Adrenal gland (tissue), 12 donors: Measurements from ENCODE around the gene PDLIM4. TPM values are rescaled to one million over a fixed set of nuclear protein-coding genes. Genes with fewer than 3 reads are reported as not detected.

Source experiments
- DNase-seq, 7 donors: peaks; one replicate each; pipeline ENCODE4 v3.0.0-alpha.2; 2019 to 2020
- H3K27ac ChIP-seq, 5 donors: fragments of 200-600 bp; sonication (generic) in 4 of 5; 1 replicate in 3 of 5; 2 replicates in 2 of 5; pipeline versions ENCODE4 v1.5.1 to v1.8.0; 2016 to 2020; ENCODE audit warnings: mild to moderate bottlenecking in 1 of 5
- H3K27me3 ChIP-seq: fragments of 200-600 bp; 2 replicates; pipeline ENCODE4 v1.8.0; 2021
- H3K36me3 ChIP-seq, 2 donors: fragments of 200-600 bp; replicated peaks in 1 of 2; 1 replicate in 1 of 2; 2 replicates in 1 of 2; pipeline versions ENCODE4 v1.5.1 to v1.8.0; 2018 to 2022
- H3K4me1 ChIP-seq, 2 donors: fragments of 200-600 bp; replicated peaks in 1 of 2; 1 replicate in 1 of 2; 2 replicates in 1 of 2; pipeline versions ENCODE4 v1.5.1 to v1.8.0; 2018 to 2021
- H3K4me3 ChIP-seq, 4 donors: fragments of 200-600 bp; sonication (generic) in 3 of 4; one replicate each; pipeline ENCODE4 v1.5.1; 2016 to 2018
- H3K9me3 ChIP-seq, 3 donors: fragments of 200-600 bp; sonication (generic) in 1 of 3; replicated peaks in 1 of 3; 1 replicate in 2 of 3; 2 replicates in 1 of 3; pipeline versions ENCODE4 v1.5.1 to v1.8.0; 2016 to 2021
- CTCF ChIP-seq, 6 experiments: fragments of 450-650 bp in 4 of 6; fragments of 200-600 bp in 2 of 6; sonication (generic) in 1 of 6; IDR thresholded peaks; 1 replicate in 5 of 6; 2 replicates in 1 of 6; pipeline versions ENCODE4 v1.5.1 to v1.8.0; 2016 to 2021; ENCODE audit warnings: antibody characterized with exemption in 6 of 6, mild to moderate bottlenecking in 2 of 6, moderate library complexity in 1 of 6
- POLR2A ChIP-seq, 2 donors: fragments of 450-650 bp; IDR thresholded peaks; one replicate each; pipeline ENCODE4 v1.6.1; 2017; ENCODE audit warnings: antibody characterized with exemption in 2 of 2, mild to moderate bottlenecking in 2 of 2, moderate library complexity in 1 of 2
- WGBS, 4 donors: extraction: QIAGEN DNeasy Blood & Tissue Kit in 2 of 4; methylation state at CpG; one replicate each; pipeline versions ENCODE4 v1.1.5 to v1.1.7; 2013 to 2017; 5-methylcytosine and 5-hydroxymethylcytosine counted together
- intact Hi-C, 2 donors: fragments of 100-400 bp; cut with DNase I; formaldehyde crosslinking; loops; one replicate each; pipeline versions ENCODE4 v1.14.1 to v1.15.0; 2022 to 2023
- polyA plus RNA-seq, 3 donors: library from polyadenylated mRNA; stranded (reverse); fragments of 200-250 nt in 2 of 3; fragments of 350-450 nt in 1 of 3; fragmentation: Illumina TruSeq in 1 of 3; extraction: RNeasy Lipid Tissue Mini Kit (QIAGEN cat#74804) in 1 of 3; gene quantifications; one replicate each; pipeline ENCODE4 v1.2.3, GENCODE V29; 2013 to 2014
- total RNA-seq, 9 donors: library from RNA; depleted of rRNA in 4 of 9; stranded (reverse); fragments of >200 nt in 4 of 9; fragments of 120-200 nt in 1 of 9; fragmentation: NEBNext Ultra II Directional in 1 of 9; extraction: Animal tissue kit (Norgen Biotek cat#: 25700) in 1 of 9; gene quantifications; one replicate each; pipeline versions ENCODE4 v1.1.0 to v1.2.4, GENCODE V29; 2013 to 2023
- donor health status: healthy with polysubstance abuse.
- donor health status: Bipolar disorder and iron deficiency.
- donor health status: DM: yes; HTN: yes; CAD: no.
- donor health status: DM: no; HTN: no; CAD: no.
- donor health status: DM: no; HTN: no; CAD: no.
- donor health status: DM: yes; HTN: yes; CAD: no.

The PDLIM4 gene
- total and polyA plus RNA-seq, 12 donors = 0.87 to 20.2 (median 4.3) TPM

- TF ChIP-seq CTCF (IDR thresholded peaks at IDR 0.05) (no peak), POLR2A (IDR thresholded peaks at IDR 0.05) (no peak)
- Histone ChIP-seq H3K36me3 (no peaks in the 10 kb centered on the region), H3K27ac (peak overlapping the region in 1 of 5 donors; percentile 55), H3K27me3 (no peaks in the 10 kb centered on the region), H3K9me3 (no peaks in the 10 kb centered on the region), H3K4me3 (no peak overlapping the region), H3K4me1 (peaks cover 0 to 1% of the 10 kb centered on the region in 2 donors)
- peak in 1 of 7 donors; percentile 65 for DNase-seq
- 73 to 93% (median 77%) methylated on average over 3 to 6 of the region's 6 CpGs for WGBS, 4 donors
- intact Hi-C loops = no loop called here
These were observed 43.3 kb downstream of the PDLIM4 start for GRCh38 chr5:132300577-132301343.

- H3K27ac ChIP-seq = peak overlapping the region in 1 of 5 donors; percentile 55
These were observed 44.1 kb downstream of the PDLIM4 start for GRCh38 chr5:132301344-132302271.

GRCh38 chr5:132302413-132302812 lies 44.9 kb downstream of the PDLIM4 start:
- Histone ChIP-seq H3K9me3 (no peaks in the 10 kb centered on the region), H3K27ac (no peak overlapping the region), H3K27me3 (no peaks in the 10 kb centered on the region), H3K4me3 (no peak overlapping the region), H3K4me1 (no peaks in the 10 kb centered on the region), H3K36me3 (no peaks in the 10 kb centered on the region)
- peak in 1 of 7 donors; percentile 48 for DNase-seq
- intact Hi-C loops = no loop called here
- TF ChIP-seq POLR2A (IDR thresholded peaks at IDR 0.05) = no peak
- no peak for TF ChIP-seq CTCF (IDR thresholded peaks at IDR 0.05)
- WGBS, 4 donors = 76 to 88% (median 86%) methylated on average over 3 of the region's 3 CpGs

More at GRCh38 chr5:132301344-132302271, 44.1 kb downstream of the PDLIM4 start:
- no peaks in the 10 kb centered on the region for H3K36me3 ChIP-seq
- intact Hi-C loops = no loop called here
- H3K9me3 ChIP-seq = no peaks in the 10 kb centered on the region
- no peaks in the 10 kb centered on the region for H3K4me1 ChIP-seq
- WGBS, 4 donors = 81 to 93% (median 87%) methylated on average over 5 to 11 of the region's 11 CpGs
- no peak overlapping the region for H3K4me3 ChIP-seq
- no peaks in the 10 kb centered on the region for H3K27me3 ChIP-seq
- DNase-seq = peak in 2 of 7 donors; percentile 7 to 50
- no peak for TF ChIP-seq POLR2A (IDR thresholded peaks at IDR 0.05)
- TF ChIP-seq CTCF (IDR thresholded peaks at IDR 0.05) = no peak

- TF ChIP-seq POLR2A (IDR thresholded peaks at IDR 0.05) = no peak
- no peak for TF ChIP-seq CTCF (IDR thresholded peaks at IDR 0.05)
- 93 to 95% (median 95%) methylated on average over 6 of the region's 6 CpGs for WGBS, 4 donors
- Histone ChIP-seq H3K9me3 (no peaks in the 10 kb centered on the region), H3K27me3 (no peaks in the 10 kb centered on the region), H3K4me1 (no peaks in the 10 kb centered on the region), H3K36me3 (no peaks in the 10 kb centered on the region), H3K27ac (no peak overlapping the region), H3K4me3 (no peak overlapping the region)
- peak in 1 of 7 donors; percentile 37 for DNase-seq
- intact Hi-C loops = no loop called here
These were observed 46.1 kb downstream of the PDLIM4 start for GRCh38 chr5:132303589-132303988.
